AG04450 (cell line): ENCODE data around the gene PRDM4. TPM values are rescaled to one million over a fixed set of nuclear protein-coding genes. Genes with fewer than 3 reads are reported as not detected.

Source experiments
- CTCF ChIA-PET: fragments of 300-600, 350-600 bp; formaldehyde crosslinking; extraction: SDS; loops from one replicate; lab custom pipeline; 2022; ENCODE audit warnings: antibody characterized with exemption, inconsistent platforms; lab: Charles Lee
- POLR2A ChIA-PET: fragments of 350-600 bp; formaldehyde crosslinking; extraction: SDS; loops from one replicate; lab custom pipeline; 2021; ENCODE audit warnings: antibody characterized with exemption, inconsistent platforms; lab: Yijun Ruan, JAX
- DNase-seq: peaks from one replicate; pipeline ENCODE4 v3.0.0-alpha.2; 2011; ENCODE audit warnings: low read depth, low spot score
- H3K27ac ChIP-seq: one replicate; pipeline ENCODE4 v1.5.1; 2012; ENCODE audit warnings: low read depth, low read length, control low read depth
- H3K27me3 ChIP-seq: one replicate; pipeline ENCODE4 v1.6.0; 2012; ENCODE audit warnings: low read length; ENCODE audit not compliant: control insufficient read depth, insufficient read depth
- H3K4me3 ChIP-seq: 2 replicates; pipeline ENCODE4 v1.5.1; 2011; ENCODE audit warnings: mild to moderate bottlenecking, low read depth, low read length, control low read depth
- H3K9me3 ChIP-seq: 2 replicates; pipeline ENCODE4 v1.5.1; 2012; ENCODE audit warnings: low read length; ENCODE audit not compliant: control insufficient read depth, insufficient read depth
- polyA plus RNA-seq: library from polyadenylated mRNA; depleted of rRNA; stranded (reverse); fragments of >200 nt; gene quantifications from 2 replicates; pipeline ENCODE4 v1.2.3, GENCODE V29; 2011
- TF ChIP-seq, protein P1 (sequence below): IDR thresholded peaks from 2 replicates; pipeline ENCODE4 v1.5.1; 2011; ENCODE audit warnings: low read depth, low read length, control low read depth, inconsistent platforms

PRDM4 gene
- polyA plus RNA-seq, 1 experiment = 30.5 TPM

- Histone ChIP-seq H3K27ac (no peak overlapping the region), H3K4me3 (peak overlapping the region; percentile 66), H3K9me3 (no peaks in the 10 kb centered on the region), H3K27me3 (peaks cover 1% of the 10 kb centered on the region)
- CTCF ChIA-PET = interaction anchor here (1.2 kb wide), 2 partner anchors 85 to 123 kb away, joined by 3 read pairs; no protein-coding TSS in a partner anchor
- POLR2A ChIA-PET = no interaction called here
- TF ChIP-seq, protein P1, sequence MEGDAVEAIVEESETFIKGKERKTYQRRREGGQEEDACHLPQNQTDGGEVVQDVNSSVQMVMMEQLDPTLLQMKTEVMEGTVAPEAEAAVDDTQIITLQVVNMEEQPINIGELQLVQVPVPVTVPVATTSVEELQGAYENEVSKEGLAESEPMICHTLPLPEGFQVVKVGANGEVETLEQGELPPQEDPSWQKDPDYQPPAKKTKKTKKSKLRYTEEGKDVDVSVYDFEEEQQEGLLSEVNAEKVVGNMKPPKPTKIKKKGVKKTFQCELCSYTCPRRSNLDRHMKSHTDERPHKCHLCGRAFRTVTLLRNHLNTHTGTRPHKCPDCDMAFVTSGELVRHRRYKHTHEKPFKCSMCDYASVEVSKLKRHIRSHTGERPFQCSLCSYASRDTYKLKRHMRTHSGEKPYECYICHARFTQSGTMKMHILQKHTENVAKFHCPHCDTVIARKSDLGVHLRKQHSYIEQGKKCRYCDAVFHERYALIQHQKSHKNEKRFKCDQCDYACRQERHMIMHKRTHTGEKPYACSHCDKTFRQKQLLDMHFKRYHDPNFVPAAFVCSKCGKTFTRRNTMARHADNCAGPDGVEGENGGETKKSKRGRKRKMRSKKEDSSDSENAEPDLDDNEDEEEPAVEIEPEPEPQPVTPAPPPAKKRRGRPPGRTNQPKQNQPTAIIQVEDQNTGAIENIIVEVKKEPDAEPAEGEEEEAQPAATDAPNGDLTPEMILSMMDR = no peak
- no peak for DNase-seq
Measured at GRCh38 chr12:107761502-107761904, 566 bp upstream of the PRDM4 start.

- no peak for DNase-seq
- peak overlapping the region; percentile 89 for H3K4me3 ChIP-seq
- POLR2A ChIA-PET = no interaction called here
- CTCF ChIA-PET = interaction anchor here (2.6 kb wide), 1 partner anchor 125 kb away, joined by 12 read pairs; no protein-coding TSS in a partner anchor
- H3K9me3 ChIP-seq = no peaks in the 10 kb centered on the region
- peak overlapping the region; percentile 40 for H3K27ac ChIP-seq
- TF ChIP-seq, protein P1 = no peak
- H3K27me3 ChIP-seq = no peaks in the 10 kb centered on the region
Measured at GRCh38 chr12:107760207-107760808, 629 bp downstream of the PRDM4 start.

GRCh38 chr12:107759410-107759809, 1.5 kb downstream of the PRDM4 start:
- DNase-seq = peak; percentile 45
- CTCF ChIA-PET = interaction anchor here (1.1 to 2.6 kb wide), 3 partner anchors 64 to 126 kb away, joined by 8 to 12 read pairs (median 11); no protein-coding TSS in a partner anchor
- POLR2A ChIA-PET = no interaction called here
- Histone ChIP-seq H3K9me3 (no peaks in the 10 kb centered on the region), H3K27me3 (no peaks in the 10 kb centered on the region), H3K27ac (no peak overlapping the region), H3K4me3 (peak overlapping the region; percentile 89)
- TF ChIP-seq, protein P1 = no peak

- Histone ChIP-seq H3K9me3 (no peaks in the 10 kb centered on the region), H3K27ac (peak overlapping the region; percentile 42), H3K27me3 (no peaks in the 10 kb centered on the region), H3K4me3 (no peak overlapping the region)
- TF ChIP-seq, protein P1 = no peak
- ChIA-PET CTCF (interaction anchor here (0.6 to 1.0 kb wide), 2 partner anchors 54 to 73 kb away, joined by 3 read pairs; no protein-coding TSS in a partner anchor), POLR2A (interaction anchor here (0.7 kb wide), 1 partner anchor 242 kb away, joined by 4 read pairs; no protein-coding TSS in a partner anchor)
- no peak for DNase-seq
Measured at GRCh38 chr12:107749083-107749482, 11.9 kb downstream of the PRDM4 start.

DNA sequence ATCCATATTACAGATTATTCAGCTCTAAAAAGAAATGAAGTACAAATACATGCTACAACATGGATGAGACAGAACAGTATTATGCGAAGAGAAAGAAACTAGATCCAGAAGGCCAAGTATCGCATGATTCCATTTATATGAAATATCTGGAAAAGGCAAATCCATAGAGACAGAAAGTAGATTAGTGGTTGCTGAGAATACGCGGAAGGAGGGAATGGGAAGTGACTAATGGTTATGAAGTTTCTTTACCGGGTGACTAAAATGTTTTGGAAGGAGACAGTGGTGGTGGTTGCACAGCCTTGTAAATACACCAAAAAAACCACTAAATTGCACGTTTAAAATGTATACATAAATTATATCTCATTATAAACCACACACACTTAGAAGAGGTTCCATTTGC, 12.5 kb downstream of the PRDM4 start:
- no peak overlapping the region for H3K4me3 ChIP-seq
- H3K27me3 ChIP-seq = no peaks in the 10 kb centered on the region
- TF ChIP-seq, protein P1 = no peak
- no peak overlapping the region for H3K27ac ChIP-seq
- CTCF ChIA-PET = interaction anchor here (0.6 to 1.0 kb wide), 2 partner anchors 53 to 73 kb away, joined by 3 read pairs; no protein-coding TSS in a partner anchor
- DNase-seq = peak; percentile 38
- POLR2A ChIA-PET = no interaction called here
- H3K9me3 ChIP-seq = no peaks in the 10 kb centered on the region
